HEK293 (cell line): Measurements from ENCODE around the gene NATD1.

Experiments used
- CTCF ChIA-PET: fragments of 350-600 bp; formaldehyde crosslinking; extraction: SDS; loops from one replicate; lab custom pipeline; 2021; ENCODE audit warnings: antibody characterized with exemption; lab: Yijun Ruan, JAX
- POLR2A ChIA-PET: fragments of 300-600 bp; formaldehyde crosslinking; extraction: SDS; loops from one replicate; lab custom pipeline; 2020; ENCODE audit warnings: antibody characterized with exemption, inconsistent platforms; lab: Yijun Ruan, JAX
- H3K27ac ChIP-seq: fragments of 200-500 bp; sonication (Bioruptor generic); 2 replicates; pipeline ENCODE4 v1.5.1; 2014; ENCODE audit warnings: low read depth, low read length, control low read depth, inconsistent platforms; ENCODE audit errors: extremely low read depth
- H3K36me3 ChIP-seq, 2 experiments: fragments of 200-500 bp in 1 of 2; sonication (Bioruptor generic) in 1 of 2; 1 replicate in 1 of 2; 2 replicates in 1 of 2; pipeline ENCODE4 v1.5.1; 2014 to 2017; ENCODE audit warnings: inconsistent platforms in 2 of 2, low read length in 2 of 2; ENCODE audit not compliant: control insufficient read depth in 2 of 2, insufficient read depth in 1 of 2
- H3K4me1 ChIP-seq: fragments of 200-500 bp; sonication (Bioruptor generic); 2 replicates; pipeline ENCODE4 v1.5.1; 2014; ENCODE audit warnings: mild to moderate bottlenecking, low read length, inconsistent platforms; ENCODE audit not compliant: control insufficient read depth, insufficient read depth
- H3K4me3 ChIP-seq: 2 replicates; pipeline ENCODE4 v1.5.1; 2011; ENCODE audit warnings: low read depth, mild to moderate bottlenecking, control low read depth, low read length, moderate library complexity
- H3K9me3 ChIP-seq: fragments of 200-500 bp; sonication (Bioruptor generic); 2 replicates; pipeline ENCODE4 v1.5.1; 2014; ENCODE audit warnings: low read depth, low read length, inconsistent platforms; ENCODE audit not compliant: control insufficient read depth, insufficient read depth
- BCL6B ChIP-seq: fragments of 450-650 bp; formaldehyde crosslinking; IDR thresholded peaks from 2 replicates; pipeline ENCODE4 v1.5.1; 2017; ENCODE audit warnings: missing biosample characterization, missing genetic modification characterization
- GLIS1 ChIP-seq: fragments of 450-650 bp; formaldehyde crosslinking; IDR thresholded peaks from 2 replicates; pipeline ENCODE4 v1.5.1; 2016; ENCODE audit warnings: missing biosample characterization, missing genetic modification characterization
- HOXC10 ChIP-seq: sonication (generic); formaldehyde crosslinking; IDR thresholded peaks from 2 replicates; pipeline ENCODE4 v1.8.1; 2023; ENCODE audit warnings: mild to moderate bottlenecking, missing genetic modification reagents
- KLF17 ChIP-seq: fragments of 450-650 bp; formaldehyde crosslinking; IDR thresholded peaks from 2 replicates; pipeline ENCODE4 v1.5.1; 2016; ENCODE audit warnings: missing biosample characterization, missing genetic modification characterization
- OVOL3 ChIP-seq: fragments of 450-650 bp; formaldehyde crosslinking; IDR thresholded peaks from 2 replicates; pipeline ENCODE4 v1.5.1; 2016; ENCODE audit warnings: missing biosample characterization, missing genetic modification characterization
- PRDM1 ChIP-seq: fragments of 450-650 bp; formaldehyde crosslinking; IDR thresholded peaks from 2 replicates; pipeline ENCODE4; 2016; ENCODE audit warnings: missing biosample characterization, missing genetic modification characterization
- PRDM10 ChIP-seq: fragments of 450-650 bp; formaldehyde crosslinking; IDR thresholded peaks from 2 replicates; pipeline ENCODE4 v1.5.1; 2016; ENCODE audit warnings: missing biosample characterization, missing genetic modification characterization
- PRDM4 ChIP-seq: fragments of 450-650 bp; formaldehyde crosslinking; IDR thresholded peaks from 2 replicates; pipeline ENCODE4 v1.5.1; 2017; ENCODE audit warnings: missing biosample characterization, missing genetic modification characterization
- TCF7L2 ChIP-seq: IDR thresholded peaks from 2 replicates; pipeline ENCODE4 v1.6.1; 2011; ENCODE audit warnings: low read depth, mild to moderate bottlenecking, inconsistent platforms, low read length, moderate library complexity, borderline replicate concordance
- ZBTB1 ChIP-seq: fragments of 450-650 bp; formaldehyde crosslinking; IDR thresholded peaks from 2 replicates; pipeline ENCODE4 v1.5.1; 2016; ENCODE audit warnings: missing biosample characterization, missing genetic modification characterization
- ZBTB21 ChIP-seq: fragments of 450-650 bp; formaldehyde crosslinking; IDR thresholded peaks from 2 replicates; pipeline ENCODE4 v1.5.1; 2017; ENCODE audit warnings: missing biosample characterization, missing genetic modification characterization
- ZBTB48 ChIP-seq: fragments of 450-650 bp; formaldehyde crosslinking; IDR thresholded peaks from 2 replicates; pipeline ENCODE4 v1.5.1; 2016; ENCODE audit warnings: missing biosample characterization, missing genetic modification characterization
- ZNF132 ChIP-seq: fragments of 450-650 bp; formaldehyde crosslinking; IDR thresholded peaks from 2 replicates; pipeline ENCODE4 v1.5.1; 2017; ENCODE audit warnings: missing biosample characterization, missing genetic modification characterization, borderline replicate concordance
- ZNF211 ChIP-seq: fragments of 450-650 bp; formaldehyde crosslinking; IDR thresholded peaks from 2 replicates; pipeline ENCODE4 v1.5.1; 2016; ENCODE audit warnings: low read depth, missing biosample characterization, missing genetic modification characterization
- ZNF302 ChIP-seq: fragments of 450-650 bp; formaldehyde crosslinking; IDR thresholded peaks from 2 replicates; pipeline ENCODE4 v1.5.1; 2016; ENCODE audit warnings: missing biosample characterization, missing genetic modification characterization, low read depth
- ZNF341 ChIP-seq: fragments of 450-650 bp; formaldehyde crosslinking; IDR thresholded peaks from 2 replicates; pipeline ENCODE4; 2016; ENCODE audit warnings: low read depth, missing biosample characterization, missing genetic modification characterization
- ZNF362 ChIP-seq: fragments of 450-650 bp; formaldehyde crosslinking; IDR thresholded peaks from 2 replicates; pipeline ENCODE4 v1.5.1; 2016; ENCODE audit warnings: missing biosample characterization, missing genetic modification characterization
- ZNF433 ChIP-seq: fragments of 450-650 bp; formaldehyde crosslinking; IDR thresholded peaks from 2 replicates; pipeline ENCODE4 v1.5.1; 2016; ENCODE audit warnings: missing biosample characterization, missing genetic modification characterization, low read depth
- ZNF48 ChIP-seq: fragments of 450-650 bp; formaldehyde crosslinking; IDR thresholded peaks from 2 replicates; pipeline ENCODE4 v1.5.1; 2016; ENCODE audit warnings: missing biosample characterization, missing genetic modification characterization
- ZNF521 ChIP-seq: fragments of 450-650 bp; formaldehyde crosslinking; IDR thresholded peaks from 2 replicates; pipeline ENCODE4 v1.5.1; 2017; ENCODE audit warnings: missing biosample characterization, mild to moderate bottlenecking, missing genetic modification characterization
- ZNF560 ChIP-seq: fragments of 450-650 bp; formaldehyde crosslinking; IDR thresholded peaks from 2 replicates; pipeline ENCODE4 v1.5.1; 2017; ENCODE audit warnings: missing biosample characterization, missing genetic modification characterization, borderline replicate concordance
- ZNF571 ChIP-seq: fragments of 450-650 bp; formaldehyde crosslinking; IDR thresholded peaks from 2 replicates; pipeline ENCODE4 v1.5.0; 2017; ENCODE audit warnings: missing biosample characterization, missing genetic modification characterization
- ZNF580 ChIP-seq: fragments of 450-650 bp; formaldehyde crosslinking; IDR thresholded peaks from 2 replicates; pipeline ENCODE4 v1.5.1; 2016; ENCODE audit warnings: missing biosample characterization, missing genetic modification characterization
- ZNF585B ChIP-seq: fragments of 450-650 bp; formaldehyde crosslinking; IDR thresholded peaks from 2 replicates; pipeline ENCODE4 v1.5.1; 2016; ENCODE audit warnings: missing biosample characterization, missing genetic modification characterization
- ZNF600 ChIP-seq: fragments of 450-650 bp; formaldehyde crosslinking; IDR thresholded peaks from 2 replicates; pipeline ENCODE4 v1.5.1; 2016; ENCODE audit warnings: missing biosample characterization, missing genetic modification characterization
- ZNF610 ChIP-seq: fragments of 450-650 bp; formaldehyde crosslinking; IDR thresholded peaks from 2 replicates; pipeline ENCODE4 v1.5.1; 2016; ENCODE audit warnings: missing biosample characterization, missing genetic modification characterization, borderline replicate concordance
- ZNF623 ChIP-seq: fragments of 450-650 bp; formaldehyde crosslinking; IDR thresholded peaks from 2 replicates; pipeline ENCODE4 v1.5.1; 2016; ENCODE audit warnings: missing biosample characterization, missing genetic modification characterization
- ZNF664 ChIP-seq: fragments of 450-650 bp; formaldehyde crosslinking; IDR thresholded peaks from 2 replicates; pipeline ENCODE4 v1.5.1; 2016; ENCODE audit warnings: missing biosample characterization, missing genetic modification characterization

Gene NATD1

GRCh38 chr17:21291862-21292261 is 38.7 kb upstream of the NATD1 start:
- ChIA-PET POLR2A (no interaction called here), CTCF (no interaction called here)
- H3K27ac ChIP-seq, result no peak overlapping the region
- TF ChIP-seq KLF17 (tag by site-specific recombination) (no peak), ZNF341 (no peak), ZNF600 (tag by site-specific recombination) (no peak), ZNF560 (tag by site-specific recombination) (no peak), ZNF610 (no peak), ZNF521 (tag by site-specific recombination) (no peak), BCL6B (no peak), PRDM4 (tag by site-specific recombination) (no peak), GLIS1 (tag by site-specific recombination) (no peak), ZNF433 (tag by site-specific recombination) (no peak), TCF7L2 (no peak), ZNF362 (tag by site-specific recombination) (no peak), ZNF48 (no peak), PRDM10 (tag by site-specific recombination) (no peak), ZNF585B (tag by site-specific recombination) (no peak), ZBTB1 (tag by site-specific recombination) (no peak), ZNF302 (tag by site-specific recombination) (no peak)
- peaks cover 15% of the 10 kb centered on the region for H3K4me1 ChIP-seq
- no peaks in the 10 kb centered on the region for H3K9me3 ChIP-seq
- H3K36me3 ChIP-seq, result peaks cover 11 to 63% of the 10 kb centered on the region in 2 experiments; a peak in 2 of 3 replicates
- no peak overlapping the region for H3K4me3 ChIP-seq

- Histone ChIP-seq H3K4me1 (peaks cover 20% of the 10 kb centered on the region), H3K36me3 (peaks cover 11 to 61% of the 10 kb centered on the region in 2 experiments; a peak in 2 of 3 replicates), H3K27ac (no peak overlapping the region), H3K9me3 (no peaks in the 10 kb centered on the region), H3K4me3 (no peak overlapping the region)
- POLR2A ChIA-PET, result no interaction called here
- CTCF ChIA-PET, result no interaction called here
- no peak for TF ChIP-seq ZNF623 (tag by site-specific recombination)
- TF ChIP-seq ZNF571 (tag by site-specific recombination), result no peak
- TF ChIP-seq ZNF211 (tag by site-specific recombination), result no peak
- no peak for TF ChIP-seq ZNF664 (tag by site-specific recombination)
- TF ChIP-seq ZBTB21 (tag by site-specific recombination), result no peak
- no peak for TF ChIP-seq ZNF580 (tag by site-specific recombination)
- TF ChIP-seq ZNF132, result no peak
- TF ChIP-seq OVOL3 (tag by site-specific recombination), result no peak
- no peak for TF ChIP-seq PRDM1 (tag by site-specific recombination)
- TF ChIP-seq HOXC10 (CRISPR knock-in tag), result no peak
- TF ChIP-seq ZBTB48, result no peak
Observed at GRCh38 chr17:21291357-21291756, 38.1 kb upstream of the NATD1 start.
